ENCODE data around the gene LACTBL1. TPM values are rescaled to one million over a fixed set of nuclear protein-coding genes. Genes with fewer than 3 reads are reported as not detected.

LACTBL1 gene
- total RNA-seq, 1 donor from 2014 or later = not detected

- H3K27me3 ChIP-seq (ENCODE audit: control insufficient read depth, insufficient read depth, low read length) = no peaks in the 10 kb centered on the region
- no peak overlapping the region for H3K4me3 ChIP-seq (ENCODE audit: low read depth, low read length)
- no peaks in the 10 kb centered on the region for H3K36me3 ChIP-seq (ENCODE audit: control insufficient read depth, insufficient read depth, low read length)
- no peak for TF ChIP-seq CTCF (IDR thresholded peaks at IDR 0.05; ENCODE audit: insufficient read depth, low read length, poor library complexity, severe bottlenecking)
- DNase-seq (ENCODE audit: low read depth) = no peak
Measured at GRCh38 chr1:22913421-22914141, 59.1 kb downstream of the LACTBL1 start.

- no peak for DNase-seq (ENCODE audit: low read depth)
- TF ChIP-seq CTCF (IDR thresholded peaks at IDR 0.05; ENCODE audit: insufficient read depth, low read length, poor library complexity, severe bottlenecking) = no peak
- H3K4me3 ChIP-seq (ENCODE audit: low read depth, low read length) = no peak overlapping the region
- H3K36me3 ChIP-seq (ENCODE audit: control insufficient read depth, insufficient read depth, low read length) = no peaks in the 10 kb centered on the region
- no peaks in the 10 kb centered on the region for H3K27me3 ChIP-seq (ENCODE audit: control insufficient read depth, insufficient read depth, low read length)
Measured at GRCh38 chr1:22912311-22912710, 60.4 kb downstream of the LACTBL1 start.

GRCh38 chr1:22910986-22911651, 61.5 kb downstream of the LACTBL1 start:
- Histone ChIP-seq H3K27me3 (ENCODE audit: control insufficient read depth, insufficient read depth, low read length) (no peaks in the 10 kb centered on the region), H3K36me3 (ENCODE audit: control insufficient read depth, insufficient read depth, low read length) (peaks cover 2% of the 10 kb centered on the region), H3K4me3 (ENCODE audit: low read depth, low read length) (no peak overlapping the region)
- DNase-seq (ENCODE audit: low read depth) = no peak
- no peak for TF ChIP-seq CTCF (IDR thresholded peaks at IDR 0.05; ENCODE audit: insufficient read depth, low read length, poor library complexity, severe bottlenecking)

GRCh38 chr1:22910286-22910685, 62.4 kb downstream of the LACTBL1 start:
- no peak for TF ChIP-seq CTCF (IDR thresholded peaks at IDR 0.05; ENCODE audit: insufficient read depth, low read length, poor library complexity, severe bottlenecking)

GRCh38 chr1:22908880-22909426, 63.7 kb downstream of the LACTBL1 start:
- Histone ChIP-seq H3K36me3 (ENCODE audit: control insufficient read depth, insufficient read depth, low read length) (peaks cover 2% of the 10 kb centered on the region), H3K27me3 (ENCODE audit: control insufficient read depth, insufficient read depth, low read length) (no peaks in the 10 kb centered on the region), H3K4me3 (ENCODE audit: low read depth, low read length) (no peak overlapping the region)
- no peak for TF ChIP-seq CTCF (IDR thresholded peaks at IDR 0.05; ENCODE audit: insufficient read depth, low read length, poor library complexity, severe bottlenecking)
- no peak for DNase-seq (ENCODE audit: low read depth)

More at GRCh38 chr1:22910286-22910685, 62.4 kb downstream of the LACTBL1 start:
- Histone ChIP-seq H3K4me3 (ENCODE audit: low read depth, low read length) (no peak overlapping the region), H3K27me3 (ENCODE audit: control insufficient read depth, insufficient read depth, low read length) (no peaks in the 10 kb centered on the region), H3K36me3 (ENCODE audit: control insufficient read depth, insufficient read depth, low read length) (peaks cover 2% of the 10 kb centered on the region)
- no peak for DNase-seq (ENCODE audit: low read depth)

Measured in kidney epithelial cell (primary cell).